A549 (cell line): ENCODE results near the gene ZNF446. TPM values are rescaled to one million over a fixed set of nuclear protein-coding genes. Genes with fewer than 3 reads are reported as not detected.

Experiments
- BHLHE40 ChIP-seq: IDR thresholded peaks from 2 replicates; pipeline ENCODE4 v1.6.1; 2012; ENCODE audit warnings: low read depth, low read length, inconsistent platforms
- CBX2 ChIP-seq: fragments of 200-600 bp; sonication (generic); IDR thresholded peaks from 2 replicates; pipeline ENCODE4 v1.6.1; 2016; ENCODE audit warnings: low read depth, mild to moderate bottlenecking, borderline replicate concordance
- CEBPB ChIP-seq, 2 experiments: fragments of >200 bp in 1 of 2; sonication (Bioruptor Twin) in 1 of 2; formaldehyde crosslinking in 1 of 2; IDR thresholded peaks; 2 replicates each; pipeline ENCODE4 v1.6.1; 2012 to 2016
- CHD2 ChIP-seq: fragments of 150-350 bp; IDR thresholded peaks from 2 replicates; pipeline ENCODE4 v1.6.1; 2014; ENCODE audit warnings: low read length; ENCODE audit not compliant: partially characterized antibody
- CHD4 ChIP-seq: fragments of 200-600 bp; sonication (generic); IDR thresholded peaks from 2 replicates; pipeline ENCODE4 v1.6.1; 2016; ENCODE audit warnings: antibody characterized with exemption, mild to moderate bottlenecking, borderline replicate concordance
- EHMT2 ChIP-seq: fragments of 200-600 bp; sonication (generic); IDR thresholded peaks from 2 replicates; pipeline ENCODE4 v1.6.1; 2016; ENCODE audit warnings: antibody characterized with exemption, low read depth, mild to moderate bottlenecking, moderate library complexity
- EP300 ChIP-seq, 2 experiments: fragments of >200 bp; sonication (Bioruptor Twin); formaldehyde crosslinking; IDR thresholded peaks; 2 replicates in 1 of 2; 3 replicates in 1 of 2; pipeline ENCODE4 v1.6.1; 2016 to 2017
- ESRRA ChIP-seq: fragments of 150-350 bp; IDR thresholded peaks from 2 replicates; pipeline ENCODE4 v1.6.1; 2014; ENCODE audit warnings: mild to moderate bottlenecking, low read length, borderline replicate concordance
- FOXS1 ChIP-seq: fragments of 250-450 bp; sonication (Bioruptor Pico); IDR thresholded peaks from 2 replicates; pipeline ENCODE4 v1.5.0; 2020; ENCODE audit warnings: mild to moderate bottlenecking, moderate library complexity
- HDAC2 ChIP-seq: fragments of 200-600 bp; sonication (generic); IDR thresholded peaks from 2 replicates; pipeline ENCODE4 v1.6.1; 2016
- HEYL ChIP-seq: fragments of 250-450 bp; sonication (Bioruptor Pico); IDR thresholded peaks from 2 replicates; pipeline ENCODE4 v1.8.0; 2021; ENCODE audit warnings: mild to moderate bottlenecking, moderate library complexity
- HOXA7 ChIP-seq: fragments of 250-450 bp; sonication (Bioruptor Pico); IDR thresholded peaks from 2 replicates; pipeline ENCODE4 v1.5.0; 2020; ENCODE audit warnings: mild to moderate bottlenecking, moderate library complexity
- JUN ChIP-seq, 2 experiments: fragments of >200 bp; sonication (Bioruptor Twin); formaldehyde crosslinking; IDR thresholded peaks; 2 replicates in 1 of 2; 3 replicates in 1 of 2; pipeline ENCODE4 v1.6.1; 2016 to 2017
- JUNB ChIP-seq: fragments of >200 bp; sonication (Bioruptor Twin); formaldehyde crosslinking; IDR thresholded peaks from 2 replicates; pipeline ENCODE4 v1.6.1; 2016
- KDM5A ChIP-seq: fragments of 200-600 bp; sonication (generic); IDR thresholded peaks from 2 replicates; pipeline ENCODE4 v1.6.1; 2016; ENCODE audit warnings: antibody characterized with exemption, mild to moderate bottlenecking
- MAFK ChIP-seq: fragments of 450-650 bp; IDR thresholded peaks from 2 replicates; pipeline ENCODE4 v1.6.1; 2014; ENCODE audit not compliant: partially characterized antibody
- NPAS2 ChIP-seq: fragments of 250-450 bp; sonication (Bioruptor Pico); IDR thresholded peaks from 2 replicates; pipeline ENCODE4 v1.8.0; 2022; ENCODE audit warnings: mild to moderate bottlenecking, moderate library complexity, borderline replicate concordance
- NR3C1 ChIP-seq: fragments of >200 bp; sonication (Bioruptor Twin); formaldehyde crosslinking; IDR thresholded peaks from 3 replicates; pipeline ENCODE4 v1.6.1; 2017
- POLR2AphosphoS2 ChIP-seq: conservative IDR thresholded peaks from 2 replicates; pipeline ENCODE4 v1.6.1; 2012; ENCODE audit warnings: low read length, improper control_type of control experiment, inconsistent platforms
- RARB ChIP-seq: fragments of 250-450 bp; sonication (Bioruptor Pico); IDR thresholded peaks from 2 replicates; pipeline ENCODE4 v1.8.0; 2021; ENCODE audit warnings: mild to moderate bottlenecking, moderate library complexity
- RFX5 ChIP-seq: fragments of 450-650 bp; IDR thresholded peaks from 2 replicates; pipeline ENCODE4 v1.7.1; 2014; ENCODE audit warnings: antibody characterized with exemption, mild to moderate bottlenecking, moderate library complexity
- RNF2 ChIP-seq: fragments of 200-600 bp; sonication (generic); IDR thresholded peaks from 2 replicates; pipeline ENCODE4 v1.6.1; 2016; ENCODE audit warnings: low read depth, mild to moderate bottlenecking, antibody characterized with exemption, moderate library complexity, borderline replicate concordance
- SMC3 ChIP-seq: fragments of >200 bp; sonication (Bioruptor Twin); formaldehyde crosslinking; IDR thresholded peaks from 3 replicates; pipeline ENCODE4 v1.6.1; 2018; ENCODE audit warnings: inconsistent platforms
- SREBF2 ChIP-seq: fragments of 450-650 bp; IDR thresholded peaks from 2 replicates; pipeline ENCODE4 v1.6.1; 2014; ENCODE audit warnings: mild to moderate bottlenecking, moderate library complexity
- TFCP2L1 ChIP-seq: fragments of 250-450 bp; sonication (Bioruptor Pico); IDR thresholded peaks from 2 replicates; pipeline ENCODE4 v1.5.0; 2021; ENCODE audit warnings: mild to moderate bottlenecking
- ZC3H11A ChIP-seq: fragments of 450-650 bp; IDR thresholded peaks from 2 replicates; pipeline ENCODE4 v1.6.1; 2014; ENCODE audit warnings: antibody characterized with exemption, mild to moderate bottlenecking
- ZFP36 ChIP-seq: fragments of 450-650 bp; IDR thresholded peaks from 2 replicates; pipeline ENCODE4 v1.6.1; 2014; ENCODE audit warnings: borderline replicate concordance; ENCODE audit not compliant: partially characterized antibody
- polyA plus RNA-seq, 4 experiments: library from polyadenylated mRNA; depleted of rRNA in 3 of 4; stranded (reverse); fragments of >200 nt; fragmentation: RNase III in 1 of 4; extraction: RNeasy Plus Mini Kit Qiagen cat#74134 plus additional on column Dnase treatment in 1 of 4; gene quantifications; 2 replicates in 3 of 4; 3 replicates in 1 of 4; pipeline ENCODE4 v1.2.3, GENCODE V29; 2011 to 2017
- TF ChIP-seq, protein P1 (sequence below): fragments of 150-350 bp; IDR thresholded peaks from 2 replicates; pipeline ENCODE4 v1.6.1; 2014; ENCODE audit warnings: low read depth, mild to moderate bottlenecking, low read length
- TF ChIP-seq, protein P2 (sequence below): fragments of 450-650 bp; IDR thresholded peaks from 2 replicates; pipeline ENCODE4 v1.6.1; 2014; ENCODE audit warnings: antibody characterized with exemption
- TF ChIP-seq, protein P3 (sequence below): fragments of >200 bp; sonication (Bioruptor Twin); formaldehyde crosslinking; IDR thresholded peaks from 3 replicates; pipeline ENCODE4 v1.6.1; 2016

Gene ZNF446
- polyA plus RNA-seq, 2 of the 4 experiments (the other 2 are of a cell fraction) = 6.2 to 11.0 TPM

DNA sequence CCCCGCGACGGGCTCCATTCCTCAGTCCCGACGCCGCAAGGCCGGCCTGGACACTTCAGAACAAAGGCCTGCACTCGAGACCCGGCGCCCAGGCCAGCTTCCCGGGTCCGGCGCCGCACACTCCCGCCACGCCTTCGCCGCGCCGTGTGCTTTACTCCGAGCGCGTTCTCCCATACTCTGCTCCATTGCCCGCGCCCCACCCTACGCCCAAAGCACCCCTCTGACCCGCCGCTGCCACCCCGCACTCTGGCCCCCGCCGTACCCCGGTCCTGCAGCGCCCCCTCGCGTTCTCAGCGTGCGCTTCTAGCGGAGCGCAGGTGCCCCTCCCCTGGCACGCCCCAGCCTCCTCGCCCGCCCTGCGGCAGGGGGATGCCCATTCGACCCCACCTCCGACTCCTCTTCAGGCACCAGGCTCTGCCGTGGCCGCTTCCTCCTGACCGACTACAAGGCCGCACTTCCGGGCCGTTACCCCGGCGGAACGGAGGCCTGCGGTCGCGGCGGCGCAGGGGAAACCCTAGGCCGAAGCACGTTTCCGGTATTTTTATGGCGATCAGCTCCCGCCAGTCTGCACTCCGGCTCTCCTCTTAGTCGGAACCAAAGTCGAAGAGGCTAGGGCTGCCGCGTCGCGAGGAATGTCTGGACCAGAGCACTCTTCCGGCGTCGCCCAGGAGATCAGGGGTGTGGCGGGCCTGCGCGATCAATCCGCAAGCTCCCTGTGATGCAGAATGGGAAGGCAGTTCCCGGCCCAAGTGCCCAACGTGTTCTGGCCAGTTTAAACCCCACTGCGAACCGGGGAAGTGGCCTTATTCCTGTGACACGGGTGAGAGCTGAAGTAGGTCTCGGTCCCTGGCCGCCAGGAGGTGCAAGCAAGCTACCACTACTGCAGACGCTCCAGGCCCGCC lies 43.5 kb downstream of the ZNF446 start, which contains the start of gene ZBTB45 (continued):
- TF ChIP-seq, protein P1, sequence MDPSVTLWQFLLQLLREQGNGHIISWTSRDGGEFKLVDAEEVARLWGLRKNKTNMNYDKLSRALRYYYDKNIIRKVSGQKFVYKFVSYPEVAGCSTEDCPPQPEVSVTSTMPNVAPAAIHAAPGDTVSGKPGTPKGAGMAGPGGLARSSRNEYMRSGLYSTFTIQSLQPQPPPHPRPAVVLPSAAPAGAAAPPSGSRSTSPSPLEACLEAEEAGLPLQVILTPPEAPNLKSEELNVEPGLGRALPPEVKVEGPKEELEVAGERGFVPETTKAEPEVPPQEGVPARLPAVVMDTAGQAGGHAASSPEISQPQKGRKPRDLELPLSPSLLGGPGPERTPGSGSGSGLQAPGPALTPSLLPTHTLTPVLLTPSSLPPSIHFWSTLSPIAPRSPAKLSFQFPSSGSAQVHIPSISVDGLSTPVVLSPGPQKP = peak; percentile 82
- TF ChIP-seq CEBPB (IDR thresholded peaks at IDR 0.05) (peak in 1 of 2 experiments; percentile 67; a peak in 2 of 4 replicates), CBX2 (no peak), POLR2AphosphoS2 (no peak), BHLHE40 (no peak), FOXS1 (CRISPR knock-in tag) (peak; percentile 65; the same call in 1 of the 2 replicates), JUNB (no peak), NPAS2 (CRISPR knock-in tag) (no peak), NR3C1 (no peak), TFCP2L1 (CRISPR knock-in tag) (peak; percentile 76; the same call in 1 of the 2 replicates), HEYL (no peak), HOXA7 (CRISPR knock-in tag) (no peak), RFX5 (0 out of 2 replicates have a peak, but pooled peaks have one; percentile 68), EP300 (IDR thresholded peaks at IDR 0.05) (peak in 1 of 2 experiments; percentile 41; a peak in 1 of 5 replicates), KDM5A (peak; percentile 98), EHMT2 (no peak), ESRRA (peak; percentile 42; the same call in 1 of the 2 replicates), ZC3H11A (peak; percentile 50; the same call in 1 of the 2 replicates), RARB (CRISPR knock-in tag) (peak; percentile 71; the same call in 1 of the 2 replicates), ZFP36 (peak; percentile 27), RNF2 (no peak), HDAC2 (no peak; the same call in 1 of the 2 replicates), CHD2 (peak; percentile 41), MAFK (peak; percentile 26), JUN (IDR thresholded peaks at IDR 0.05) (peak; percentile 95 to 99), SREBF2 (no peak; the same call in 1 of the 2 replicates), SMC3 (peak; percentile 72), CHD4 (no peak)
- TF ChIP-seq, protein P2, sequence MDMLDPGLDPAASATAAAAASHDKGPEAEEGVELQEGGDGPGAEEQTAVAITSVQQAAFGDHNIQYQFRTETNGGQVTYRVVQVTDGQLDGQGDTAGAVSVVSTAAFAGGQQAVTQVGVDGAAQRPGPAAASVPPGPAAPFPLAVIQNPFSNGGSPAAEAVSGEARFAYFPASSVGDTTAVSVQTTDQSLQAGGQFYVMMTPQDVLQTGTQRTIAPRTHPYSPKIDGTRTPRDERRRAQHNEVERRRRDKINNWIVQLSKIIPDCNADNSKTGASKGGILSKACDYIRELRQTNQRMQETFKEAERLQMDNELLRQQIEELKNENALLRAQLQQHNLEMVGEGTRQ = no peak
- TF ChIP-seq, protein P3, sequence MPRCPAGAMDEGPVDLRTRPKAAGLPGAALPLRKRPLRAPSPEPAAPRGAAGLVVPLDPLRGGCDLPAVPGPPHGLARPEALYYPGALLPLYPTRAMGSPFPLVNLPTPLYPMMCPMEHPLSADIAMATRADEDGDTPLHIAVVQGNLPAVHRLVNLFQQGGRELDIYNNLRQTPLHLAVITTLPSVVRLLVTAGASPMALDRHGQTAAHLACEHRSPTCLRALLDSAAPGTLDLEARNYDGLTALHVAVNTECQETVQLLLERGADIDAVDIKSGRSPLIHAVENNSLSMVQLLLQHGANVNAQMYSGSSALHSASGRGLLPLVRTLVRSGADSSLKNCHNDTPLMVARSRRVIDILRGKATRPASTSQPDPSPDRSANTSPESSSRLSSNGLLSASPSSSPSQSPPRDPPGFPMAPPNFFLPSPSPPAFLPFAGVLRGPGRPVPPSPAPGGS = peak; percentile 76; the same call in 2 of the 3 replicates
